GM23338 (cell line): Measurements from ENCODE around the gene ITPRIP. TPM values are rescaled to one million over a fixed set of nuclear protein-coding genes. Genes with fewer than 3 reads are reported as not detected.

Source experiments
- CREB1 ChIP-seq: fragments of 250-450 bp; sonication (Bioruptor Pico); IDR thresholded peaks from 2 replicates; pipeline ENCODE4 v1.5.0; 2020; ENCODE audit warnings: low read depth, mild to moderate bottlenecking, moderate library complexity
- ETS1 ChIP-seq: IDR thresholded peaks from 2 replicates; pipeline ENCODE4 v1.6.1; 2016; ENCODE audit warnings: antibody characterized with exemption
- EZH2 ChIP-seq: fragments of 200-600 bp; sonication (generic); IDR thresholded peaks from one replicate; pipeline ENCODE4 v1.8.0; 2017; ENCODE audit warnings: antibody characterized with exemption, mild to moderate bottlenecking, low read depth; ENCODE audit not compliant: unreplicated experiment
- EZH2phosphoT487 ChIP-seq: fragments of 200-600 bp; sonication (generic); IDR thresholded peaks from one replicate; pipeline ENCODE4 v1.8.1; 2018; ENCODE audit warnings: antibody characterized with exemption; ENCODE audit not compliant: unreplicated experiment
- JUNB ChIP-seq: IDR thresholded peaks from one replicate; pipeline ENCODE4 v1.6.1; 2016; ENCODE audit warnings: antibody characterized with exemption; ENCODE audit not compliant: unreplicated experiment
- NANOG ChIP-seq: IDR thresholded peaks from 2 replicates; pipeline ENCODE4 v1.6.1; 2016; ENCODE audit warnings: antibody characterized with exemption, borderline replicate concordance
- POLR2AphosphoS5 ChIP-seq: IDR thresholded peaks from 2 replicates; pipeline ENCODE4 v1.6.1; 2016; ENCODE audit warnings: antibody characterized with exemption, low read depth
- REST ChIP-seq: IDR thresholded peaks from one replicate; pipeline ENCODE4 v1.6.1; 2018; ENCODE audit warnings: antibody characterized with exemption; ENCODE audit not compliant: unreplicated experiment
- STAT1 ChIP-seq: IDR thresholded peaks from one replicate; pipeline ENCODE4 v1.6.1; 2016; ENCODE audit warnings: antibody characterized with exemption; ENCODE audit not compliant: unreplicated experiment
- ZNF114 ChIP-seq: fragments of 250-450 bp; sonication (Bioruptor Pico); IDR thresholded peaks from 2 replicates; pipeline ENCODE4 v1.5.0; 2020; ENCODE audit warnings: mild to moderate bottlenecking, moderate library complexity
- ZNF462 ChIP-seq: fragments of 250-450 bp; sonication (Bioruptor Pico); IDR thresholded peaks from 2 replicates; pipeline ENCODE4 v1.5.0; 2020; ENCODE audit warnings: mild to moderate bottlenecking, moderate library complexity
- polyA plus RNA-seq: library from polyadenylated mRNA; unstranded; fragments of >200 nt; fragmentation: Nextera tagmentation; extraction: Ambion mirVana; gene quantifications from 2 replicates; pipeline ENCODE4 v1.2.1, GENCODE V29; 2016
- total RNA-seq: library from RNA; depleted of rRNA; stranded (reverse); fragments of >200 nt; shearing (Covaris generic); gene quantifications from 2 replicates; pipeline ENCODE4 v1.2.3, GENCODE V29; 2014

Gene ITPRIP
- total and polyA plus RNA-seq, 2 experiments from 2014 or later = 6.9 to 15.2 TPM

- TF ChIP-seq ZNF462 (CRISPR knock-in tag) = no peak
- TF ChIP-seq ETS1 = no peak
- no peak for TF ChIP-seq ZNF114
- TF ChIP-seq NANOG = no peak
- no peak for TF ChIP-seq STAT1
- TF ChIP-seq POLR2AphosphoS5 = no peak
- no peak for TF ChIP-seq REST
- TF ChIP-seq EZH2phosphoT487 = no peak
- TF ChIP-seq EZH2 = no peak
- TF ChIP-seq JUNB = no peak
- no peak for TF ChIP-seq CREB1 (CRISPR knock-in tag)
Measured at GRCh38 chr10:104339469-104340110, 1.3 kb upstream of the ITPRIP start (continued).
